ENCODE results near the gene COX8A. TPM values are rescaled to one million over a fixed set of nuclear protein-coding genes. Genes with fewer than 3 reads are reported as not detected.

Gene COX8A
- total RNA-seq, 1 donor from 2014 or later: 234 TPM

- no peak for DNase-seq (ENCODE audit: low spot score)
Observed at GRCh38 chr11:64001484-64002420, 27.3 kb downstream of the COX8A start.

DNA sequence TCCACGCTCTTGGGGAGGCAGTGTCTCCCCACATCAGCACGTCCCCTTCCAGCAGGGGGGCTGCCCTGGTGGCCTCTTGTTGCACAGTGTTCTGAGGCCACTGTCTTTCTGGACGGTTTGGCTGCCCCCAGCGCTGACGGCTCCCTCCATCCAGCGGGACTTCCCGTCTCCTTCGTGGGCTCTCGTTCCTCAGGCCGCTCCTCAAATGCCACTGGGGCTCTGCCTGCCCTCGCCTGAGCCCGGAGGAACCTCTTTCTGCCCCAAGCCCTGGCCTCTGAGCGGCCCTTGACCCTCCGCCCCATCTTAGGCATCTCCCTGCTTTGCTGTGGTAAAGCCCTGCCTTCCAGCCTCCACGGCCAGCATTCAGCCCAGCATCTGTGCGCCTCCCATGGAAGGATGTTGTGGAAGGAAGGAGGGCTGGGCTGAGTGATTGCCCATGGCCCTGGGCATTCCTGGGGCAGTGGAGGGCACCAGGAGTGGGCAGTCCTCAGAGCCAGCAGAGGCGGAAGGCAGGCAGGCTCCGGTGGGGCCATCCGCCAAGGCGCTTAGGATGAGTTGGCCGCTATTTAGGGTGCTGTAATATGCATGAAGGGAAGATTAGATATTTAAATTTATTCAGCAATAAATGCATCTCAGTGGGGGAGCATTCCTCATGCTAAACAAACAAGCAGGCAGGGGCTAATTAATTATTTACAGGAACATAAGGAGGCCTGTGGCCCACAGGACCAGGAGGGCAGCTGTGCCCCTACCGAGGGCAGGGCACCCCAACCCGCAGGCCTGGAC, 29.6 kb downstream of the COX8A start:
- no peak for DNase-seq (ENCODE audit: low spot score)

- no peak for DNase-seq (ENCODE audit: low spot score)
Observed at GRCh38 chr11:64004590-64004984, 30.2 kb downstream of the COX8A start.

DNA sequence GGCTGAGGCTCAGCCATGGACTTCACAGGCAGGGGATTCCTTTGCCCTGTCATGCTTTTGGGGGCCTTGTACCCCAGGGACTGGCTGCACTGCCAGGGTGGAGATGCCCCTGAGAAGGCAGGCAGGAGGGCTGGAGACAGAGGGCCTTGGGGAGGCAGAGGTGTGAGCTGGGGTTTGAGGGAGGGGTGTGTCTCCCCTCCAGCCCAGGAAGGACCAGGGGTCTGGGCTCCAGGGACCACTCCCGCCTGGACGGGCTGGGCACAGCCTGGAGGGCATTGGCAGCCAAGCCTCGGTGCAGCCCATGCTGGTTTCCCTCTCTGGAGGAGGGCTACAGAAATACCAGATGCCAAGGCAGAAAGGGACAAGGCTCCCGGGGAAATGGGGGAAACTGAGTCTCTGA, 31.3 kb downstream of the COX8A start:
- DNase-seq (ENCODE audit: low spot score): no peak

- no peak for DNase-seq (ENCODE audit: low spot score)
Observed at GRCh38 chr11:64006398-64006797, 32.0 kb downstream of the COX8A start.

- peak; percentile 54 for DNase-seq (ENCODE audit: low spot score)
Observed at GRCh38 chr11:64007160-64007628, 32.8 kb downstream of the COX8A start.

DNA sequence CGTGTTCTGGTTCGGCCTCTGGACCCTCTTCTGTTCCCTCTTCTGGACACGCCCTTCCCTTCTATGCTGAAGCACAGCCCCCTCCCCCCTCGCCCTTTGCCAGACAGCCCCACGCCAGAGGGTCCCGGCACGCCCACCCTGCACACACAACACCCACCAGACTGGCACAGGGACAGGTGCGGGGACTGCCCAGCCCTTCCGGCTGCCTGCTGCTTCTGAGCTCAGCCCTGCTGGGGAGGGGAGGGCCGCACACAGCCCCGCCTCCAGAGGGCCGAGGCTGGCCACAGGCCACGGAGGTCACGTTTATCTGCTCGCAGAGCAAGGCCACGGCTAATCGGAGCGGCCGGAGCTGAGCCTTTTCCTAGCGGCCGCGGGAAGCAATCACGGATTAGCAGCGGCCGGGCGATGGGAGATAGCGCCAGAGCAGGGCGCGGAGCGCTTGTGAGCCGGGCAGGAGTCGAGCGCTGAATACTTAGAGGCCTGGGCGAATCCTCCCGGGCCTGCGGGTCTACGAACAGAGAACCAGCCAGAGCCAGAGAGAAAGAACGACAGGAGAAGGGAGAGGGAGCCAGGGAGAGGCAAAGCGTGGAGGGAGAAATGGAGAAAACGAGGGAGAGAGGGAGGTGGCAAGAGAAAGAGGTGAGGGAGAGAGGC, 33.3 kb downstream of the COX8A start:
- peak; percentile 79 for DNase-seq (ENCODE audit: low spot score)

GRCh38 chr11:64008283-64008913, 34.0 kb downstream of the COX8A start:
- no peak for DNase-seq (ENCODE audit: low spot score)

DNA sequence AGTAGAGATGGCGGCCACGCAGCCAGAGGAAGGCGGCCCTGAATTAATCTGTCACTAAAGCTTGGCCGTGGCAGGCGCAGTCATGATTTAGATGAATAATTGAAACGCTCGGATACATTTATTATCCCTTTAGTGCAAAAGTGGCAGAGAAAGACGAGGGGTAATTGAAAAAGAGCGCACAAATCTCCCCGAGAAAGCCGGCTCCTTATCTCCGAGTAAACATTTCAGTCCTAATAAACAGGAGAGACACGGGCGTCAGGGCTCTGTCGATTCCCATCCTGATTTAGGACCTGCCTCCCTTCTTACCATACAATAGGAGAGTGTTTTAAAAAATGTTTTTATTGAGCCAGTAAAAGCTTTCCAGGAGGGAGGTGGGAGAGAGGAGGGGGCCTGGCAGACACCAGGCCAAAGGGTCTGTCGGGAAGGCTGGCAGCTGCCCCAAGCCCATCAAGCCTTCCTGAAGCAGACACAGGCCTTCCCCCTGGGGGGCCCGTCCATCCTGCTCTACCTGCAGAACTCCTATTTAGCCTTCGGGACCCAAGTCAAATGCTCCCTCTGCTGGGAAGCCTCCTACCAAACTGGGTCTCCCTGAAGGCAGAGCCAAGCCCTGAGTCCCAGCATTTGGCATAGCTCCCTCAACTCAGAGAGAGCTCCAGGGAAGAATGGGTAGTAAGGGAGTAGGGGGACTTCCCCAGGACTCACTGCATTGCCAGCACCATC, 34.7 kb downstream of the COX8A start:
- DNase-seq (ENCODE audit: low spot score): no peak

DNA sequence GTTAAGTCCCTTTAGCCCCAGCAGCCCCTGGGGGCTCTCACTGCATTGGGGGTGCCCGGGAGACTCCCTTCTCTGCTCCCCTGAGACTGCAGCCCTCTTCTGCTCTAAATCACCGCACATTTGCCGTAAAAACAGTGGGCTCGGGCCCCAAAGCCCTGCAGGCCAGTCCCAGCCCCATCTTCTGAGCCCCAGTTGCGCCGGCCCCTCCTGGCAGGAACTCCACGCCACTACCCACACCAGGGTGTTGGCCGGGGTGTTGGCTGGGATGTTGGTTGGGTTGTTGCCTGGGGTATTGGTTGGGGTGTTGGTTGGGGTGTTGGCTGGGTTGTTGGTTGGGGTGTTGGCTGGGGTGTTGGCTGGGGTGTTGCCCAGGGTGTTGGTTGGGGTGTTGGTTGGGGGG, 35.3 kb downstream of the COX8A start:
- no peak for DNase-seq (ENCODE audit: low spot score)

- DNase-seq (ENCODE audit: low spot score): no peak
Observed at GRCh38 chr11:64010783-64011182, 36.4 kb downstream of the COX8A start.

DNA sequence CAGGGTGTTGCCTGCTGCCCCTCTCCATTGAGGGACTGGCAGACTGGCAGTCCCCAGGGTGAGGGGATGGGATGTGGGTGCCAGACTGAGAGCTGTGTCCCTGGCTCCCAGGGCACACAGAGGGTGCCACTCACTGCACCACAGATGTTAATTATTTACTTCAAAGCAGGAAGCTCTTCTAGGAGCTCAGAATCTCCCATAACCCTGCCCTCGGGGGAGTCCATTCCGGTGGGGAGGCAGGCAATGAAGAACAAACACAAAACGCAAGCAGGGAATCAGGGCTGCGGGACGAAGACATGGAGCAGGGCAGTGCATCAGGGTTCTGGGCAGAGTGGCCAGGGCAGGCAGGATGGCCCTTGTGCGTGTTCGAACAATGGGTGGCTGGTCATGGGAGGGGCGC, 37.0 kb downstream of the COX8A start:
- no peak for DNase-seq (ENCODE audit: low spot score)

DNA sequence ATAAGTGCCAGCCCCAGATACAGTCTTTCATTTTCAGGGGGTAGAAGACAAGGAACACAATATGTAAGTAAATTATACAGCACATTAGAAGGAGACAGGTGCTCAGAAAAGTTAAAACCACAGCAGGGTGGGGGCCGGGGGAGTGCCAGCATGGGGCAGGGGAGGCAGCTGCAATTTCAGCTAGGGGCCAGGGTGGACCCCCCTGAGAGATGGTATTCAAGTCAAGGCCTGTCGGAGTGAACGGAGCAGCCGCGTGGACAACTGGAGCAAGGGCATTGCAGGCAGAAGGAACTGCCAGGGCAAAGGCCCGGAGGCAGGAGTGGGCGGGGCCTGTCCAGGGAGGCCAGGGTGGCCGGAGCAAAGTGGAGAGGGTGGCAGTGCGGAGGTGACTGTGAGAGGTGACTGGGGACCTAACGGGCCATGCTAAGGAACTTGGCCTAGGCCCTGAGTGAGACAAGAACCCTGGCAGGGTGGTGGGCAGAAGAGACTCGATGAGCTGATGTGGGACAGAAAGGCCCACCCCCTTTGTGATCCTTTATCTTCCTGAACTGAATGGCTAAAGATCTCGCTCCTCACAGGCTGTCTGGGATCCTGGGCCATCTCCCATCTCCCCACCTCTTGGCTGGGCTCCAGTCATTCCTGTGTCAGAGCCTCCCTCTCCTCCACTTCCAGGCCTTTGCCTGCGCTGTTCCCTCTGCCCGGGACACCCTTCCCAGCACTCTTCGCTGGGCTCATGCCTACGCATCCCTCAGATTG, 38.9 kb downstream of the COX8A start:
- DNase-seq (ENCODE audit: low spot score): no peak

DNA sequence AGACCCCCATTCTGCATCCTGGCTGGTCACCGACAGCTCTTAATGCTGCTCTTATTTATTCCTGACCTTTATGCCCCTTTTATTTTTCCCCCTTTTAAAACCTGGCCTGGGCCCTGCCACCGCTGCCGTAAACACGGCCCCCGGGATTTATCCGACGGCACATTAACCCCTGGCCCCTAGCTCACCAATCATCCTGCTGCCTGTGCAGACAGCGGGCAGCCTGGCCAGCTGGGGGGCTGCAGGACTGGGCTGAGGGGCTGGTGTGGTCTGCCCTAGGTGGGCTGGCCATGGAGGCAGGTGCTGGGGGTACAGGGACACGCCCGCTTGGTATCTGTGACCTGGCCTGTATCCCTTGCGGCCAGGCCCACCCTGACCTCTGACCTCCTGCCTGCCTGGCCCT, 39.9 kb downstream of the COX8A start:
- no peak for DNase-seq (ENCODE audit: low spot score)

GRCh38 chr11:64015510-64015909, 41.1 kb downstream of the COX8A start:
- DNase-seq (ENCODE audit: low spot score): no peak

- no peak for DNase-seq (ENCODE audit: low spot score)
Observed at GRCh38 chr11:64015935-64016845, 41.8 kb downstream of the COX8A start.

- DNase-seq (ENCODE audit: low spot score): no peak
Observed at GRCh38 chr11:64017945-64018224, 43.5 kb downstream of the COX8A start.

GRCh38 chr11:64018310-64018709, 43.9 kb downstream of the COX8A start:
- DNase-seq (ENCODE audit: low spot score): no peak

Data from umbilical cord (tissue), 2 donors.